GM12878 (cell line): ENCODE data around the gene SEMA4C. TPM values are rescaled to one million over a fixed set of nuclear protein-coding genes. Genes with fewer than 3 reads are reported as not detected.

ENCODE experiments used
- ATAC-seq: fragments of 200-7000 bp; cut with Tn5 transposase; 3 replicates; pipeline ENCODE4 v1.9.1; 2020; ENCODE audit warnings: mild to moderate bottlenecking, moderate library complexity
- BruUV-seq: library from RNA; stranded (reverse); fragments of 400-500 nt; replicated peaks from 2 replicates; lab custom pipeline; 2021; lab: Mats Ljungman, UMichigan
- CTCF ChIA-PET: fragments of 300-600 bp; sonication (Branson Sonifier 250); formaldehyde crosslinking; extraction: SDS; loops from one replicate; lab custom pipeline; 2021; ENCODE audit warnings: inconsistent platforms; lab: Yijun Ruan, JAX
- POLR2A ChIA-PET: fragments of 350-600 bp; formaldehyde crosslinking; extraction: SDS; loops from one replicate; lab custom pipeline; 2021; ENCODE audit warnings: inconsistent platforms; lab: Charles Lee
- RAD21 ChIA-PET: fragments of 300-600 bp; sonication (Branson Sonifier 250); formaldehyde crosslinking; loops from one replicate; lab custom pipeline; 2023; ENCODE audit warnings: antibody characterized with exemption; ENCODE audit not compliant: unreplicated experiment; lab: Charles Lee
- SMC1A ChIA-PET: fragments of 300-600 bp; sonication (Branson Sonifier 250); formaldehyde crosslinking; loops from one replicate; lab custom pipeline; 2023; ENCODE audit not compliant: unreplicated experiment, uncharacterized antibody; lab: Charles Lee
- DNase-seq: peaks from one replicate; pipeline ENCODE4 v3.0.0-alpha.2; 2011; ENCODE audit warnings: low read depth, low spot score
- FAIRE-seq: peaks from 3 replicates; lab custom pipeline; 2011; peaks lifted over from hg19 to GRCh38; lab: Jason Lieb, UNC
- H2AFZ ChIP-seq: 2 replicates; pipeline ENCODE4 v1.6.0; 2011; ENCODE audit warnings: low read depth, low read length, control low read depth; ENCODE audit not compliant: control insufficient read depth
- H3K27ac ChIP-seq: 2 replicates; pipeline ENCODE4 v1.5.1; 2011; ENCODE audit warnings: control low read depth; ENCODE audit not compliant: control insufficient read depth, insufficient read depth
- H3K27me3 ChIP-seq, 2 experiments: replicated peaks in 1 of 2; 2 replicates each; pipeline versions ENCODE4 v1.6.0 to v1.6.1; 2011; ENCODE audit warnings: low read length in 1 of 2; ENCODE audit not compliant: control insufficient read depth in 2 of 2, insufficient read depth in 2 of 2
- H3K36me3 ChIP-seq, 2 experiments: 2 replicates each; pipeline ENCODE4 v1.5.1; 2011; ENCODE audit warnings: low read length in 1 of 2; ENCODE audit not compliant: control insufficient read depth in 2 of 2, insufficient read depth in 2 of 2
- H3K4me1 ChIP-seq: 2 replicates; pipeline ENCODE4 v1.6.1; 2011; ENCODE audit warnings: mild to moderate bottlenecking, low read length, moderate library complexity, mixed read lengths; ENCODE audit not compliant: control insufficient read depth, insufficient read depth
- H3K4me2 ChIP-seq: 2 replicates; pipeline ENCODE4 v1.6.0; 2011; ENCODE audit warnings: control low read depth; ENCODE audit not compliant: control insufficient read depth, insufficient read depth
- H3K4me3 ChIP-seq: fragments of 200-600 bp; sonication (generic); 2 replicates; pipeline ENCODE4 v1.5.1; 2016
- H3K79me2 ChIP-seq: 2 replicates; pipeline ENCODE4 v1.6.0; 2011; ENCODE audit warnings: low read length; ENCODE audit not compliant: control insufficient read depth, insufficient read depth
- H3K9ac ChIP-seq: 2 replicates; pipeline ENCODE4 v1.8.0; 2011; ENCODE audit warnings: low read length, control low read depth, mixed read lengths; ENCODE audit not compliant: control insufficient read depth, insufficient read depth
- H3K9me3 ChIP-seq: replicated peaks from 3 replicates; pipeline ENCODE4 v1.5.1; 2011; ENCODE audit warnings: mild to moderate bottlenecking, low read length; ENCODE audit not compliant: control insufficient read depth, insufficient read depth
- H4K20me1 ChIP-seq: 2 replicates; pipeline ENCODE4 v1.6.0; 2011; ENCODE audit not compliant: control insufficient read depth, insufficient read depth
- IKZF1 ChIP-seq: fragments of 450-650 bp; conservative IDR thresholded peaks from 2 replicates; pipeline ENCODE4 v1.6.1; 2017; ENCODE audit warnings: antibody characterized with exemption, mild to moderate bottlenecking
- POLR2A ChIP-seq: IDR thresholded peaks from 2 replicates; pipeline ENCODE4 v1.6.1; 2011; ENCODE audit warnings: low read depth, mild to moderate bottlenecking, low read length
- SPI1 ChIP-seq: IDR thresholded peaks from 2 replicates; pipeline ENCODE4 v1.6.1; 2011; ENCODE audit warnings: low read depth, mild to moderate bottlenecking, low read length, moderate library complexity, borderline replicate concordance; ENCODE audit not compliant: insufficient read depth
- STAT1 ChIP-seq: fragments of 450-650 bp; conservative IDR thresholded peaks from 2 replicates; pipeline ENCODE4 v1.6.1; 2014; ENCODE audit warnings: antibody characterized with exemption, mild to moderate bottlenecking
- WGBS: methylation state at CpG from one replicate; pipeline ENCODE4 v1.1.6; 2016; ENCODE audit warnings: low lambda C conversion rate; ENCODE audit not compliant: insufficient replicate concordance, insufficient coverage; ENCODE audit errors: missing lambda C conversion rate; 5-methylcytosine and 5-hydroxymethylcytosine counted together
- in situ Hi-C: fragments of 300-500 bp; cut with MboI; formaldehyde crosslinking; loops from 9 replicates; pipeline ENCODE4 v1.14.3; 2018; ENCODE audit warnings: mixed read lengths
- intact Hi-C: fragments of 100-400 bp; cut with micrococcal nuclease; formaldehyde crosslinking; loops from one replicate; pipeline ENCODE4 v1.14.2; 2022; ENCODE audit not compliant: unreplicated experiment
- polyA plus RNA-seq, 11 experiments: library from polyadenylated mRNA; depleted of rRNA in 4 of 11; unstranded in 6 of 11; stranded (reverse) in 5 of 11; fragments of >200 nt; fragmentation: Nextera tagmentation in 4 of 11; fragmentation: Illumina TruSeq in 1 of 11; extraction: Ambion mirVana in 4 of 11; extraction: Trizol in 1 of 11; gene quantifications; 1 replicate in 1 of 11; 2 replicates in 10 of 11; pipeline versions ENCODE4 v1.2.1 to v1.2.3, GENCODE V29; 2011 to 2016; ENCODE audit warnings: inconsistent platforms in 2 of 11, missing spikeins in 2 of 11, low read depth in 1 of 11
- total RNA-seq, 4 experiments: library from RNA; depleted of rRNA in 3 of 4; stranded (reverse); fragments of >200 nt in 3 of 4; fragmentation: Illumina TruSeq in 1 of 4; extraction: Trizol in 1 of 4; gene quantifications; 2 replicates each; pipeline versions ENCODE4 v1.2.1 to v1.2.3, GENCODE V29; 2013 to 2021

SEMA4C gene
- total and polyA plus RNA-seq, 10 of the 15 experiments (the other 5 are each of a cell fraction or from before 2014, with no cell fraction given) = 0.06 to 21.6 (median 6.8) TPM

DNA sequence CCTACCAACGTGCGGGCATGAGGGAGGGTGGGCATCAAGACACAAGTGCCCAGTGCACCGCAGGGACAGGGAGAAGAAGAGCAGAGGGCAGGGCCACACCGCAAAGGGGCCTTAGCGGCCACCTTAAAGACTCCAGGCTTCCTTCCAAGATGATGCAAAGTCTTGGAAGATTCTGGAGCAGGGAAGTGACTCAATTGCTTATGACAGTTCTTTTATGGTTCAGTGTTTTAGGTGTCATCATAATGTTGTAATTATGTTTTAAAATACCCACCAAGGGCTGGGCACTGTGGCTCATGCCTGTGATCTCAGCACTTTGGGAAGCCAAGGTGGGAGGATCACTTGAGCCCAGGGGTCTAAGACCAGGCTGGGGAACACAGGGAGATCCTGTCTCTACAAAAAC lies 44.5 kb upstream of the SEMA4C start (continued):
- no peak for TF ChIP-seq SPI1

DNA sequence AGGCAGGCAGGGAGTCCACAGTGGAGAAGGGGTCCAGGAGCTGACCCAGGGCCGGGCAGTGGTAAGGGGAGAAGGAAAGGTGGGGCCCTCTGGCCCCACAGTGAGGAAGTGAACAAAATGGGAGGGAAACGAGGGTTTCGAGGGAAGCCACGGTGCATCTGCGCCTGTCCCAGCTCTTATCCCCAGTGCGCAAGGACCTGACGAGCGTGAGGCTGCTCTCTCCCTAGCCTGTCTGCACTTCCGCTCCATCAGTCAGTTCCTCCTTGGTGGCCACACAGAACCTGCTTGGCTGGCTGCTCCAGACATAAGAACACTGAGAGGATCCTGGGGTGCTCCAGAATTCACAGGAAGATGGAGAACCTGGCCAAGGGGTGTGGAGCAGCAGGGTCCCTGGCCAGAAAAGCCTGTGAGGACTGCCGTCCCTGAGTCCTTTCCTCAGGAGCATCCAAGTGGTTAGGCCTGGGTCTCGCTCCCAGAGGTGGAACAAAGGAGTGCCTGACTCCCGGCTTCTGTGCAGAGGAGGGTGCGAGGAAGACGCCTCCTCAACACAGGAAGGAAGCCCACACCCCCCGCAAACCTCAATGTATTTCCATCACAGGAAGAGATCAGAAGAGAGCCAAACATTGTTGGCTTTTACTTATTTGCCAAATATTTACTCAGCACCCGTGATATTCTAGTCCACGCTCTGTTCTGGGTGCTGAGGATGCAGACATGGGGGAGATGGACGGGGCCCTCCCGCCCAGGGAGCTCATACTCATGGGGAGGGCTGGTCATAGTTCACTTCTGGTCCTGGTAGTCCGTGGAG lies 43.7 kb upstream of the SEMA4C start:
- DNase-seq (no peak), ATAC-seq (peak; percentile 58)
- in situ Hi-C loops = no loop called here
- POLR2A ChIA-PET = no interaction called here
- Histone ChIP-seq H2AFZ (peak overlapping the region; percentile 22), H3K4me1 (peaks cover 8% of the 10 kb centered on the region), H3K9ac (no peak overlapping the region)
- intact Hi-C loops = no loop called here
- SMC1A ChIA-PET = no interaction called here
- 9% methylated on average over 20 of the region's 20 CpGs for WGBS
- 0 out of 2 replicates have a peak, but pooled peaks have one; percentile 14 for TF ChIP-seq IKZF1
- 0 out of 2 replicates have a peak, but pooled peaks have one; percentile 35 for TF ChIP-seq POLR2A
- TF ChIP-seq SPI1 = peak; percentile 56; the same call in 1 of the 2 replicates
- TF ChIP-seq STAT1 = no peak
- TF ChIP-seq, all 136 proteins: peak for 3
- H3K4me2 ChIP-seq = peak overlapping the region; percentile 41; the same call in 1 of the 2 replicates
- no peaks in the 10 kb centered on the region for H3K79me2 ChIP-seq
- FAIRE-seq = no peak
- H3K36me3 ChIP-seq = no peaks in the 10 kb centered on the region
- H3K27ac ChIP-seq = no peak overlapping the region
- RAD21 ChIA-PET = interaction anchor here (1.0 to 1.9 kb wide), 2 partner anchors 44 to 55 kb away, joined by 3 to 6 read pairs; partner anchors contain the start of genes ANKRD39 and SEMA4C
- H3K4me3 ChIP-seq = no peak overlapping the region
- CTCF ChIA-PET = interaction anchor here (1.0 kb wide), 1 partner anchor 28 kb away, joined by 3 read pairs; no protein-coding TSS in a partner anchor
- no TSS peak for BruUV-seq
- H3K9me3 ChIP-seq = peaks cover 3% of the 10 kb centered on the region; the same call in 2 of the 3 replicates
- no peaks in the 10 kb centered on the region for H4K20me1 ChIP-seq
- peaks cover 1 to 2% of the 10 kb centered on the region in 2 experiments; a peak in 2 of 4 replicates for H3K27me3 ChIP-seq
